Fibroblast of skin of left biceps (primary cell): ENCODE data around the gene GREM2.
A peak's percentile ranks its signal among the peaks of the same experiment; 100 is the strongest.

Experiments
- DNase-seq, 2 experiments: peaks; one replicate each; pipeline ENCODE4 v3.0.0-alpha.2; 2013; ENCODE audit warnings: low read depth in 2 of 2

The GREM2 gene

GRCh38 chr1:240610636-240611035, 1.3 kb downstream of the GREM2 start:
- no peak for DNase-seq

DNA sequence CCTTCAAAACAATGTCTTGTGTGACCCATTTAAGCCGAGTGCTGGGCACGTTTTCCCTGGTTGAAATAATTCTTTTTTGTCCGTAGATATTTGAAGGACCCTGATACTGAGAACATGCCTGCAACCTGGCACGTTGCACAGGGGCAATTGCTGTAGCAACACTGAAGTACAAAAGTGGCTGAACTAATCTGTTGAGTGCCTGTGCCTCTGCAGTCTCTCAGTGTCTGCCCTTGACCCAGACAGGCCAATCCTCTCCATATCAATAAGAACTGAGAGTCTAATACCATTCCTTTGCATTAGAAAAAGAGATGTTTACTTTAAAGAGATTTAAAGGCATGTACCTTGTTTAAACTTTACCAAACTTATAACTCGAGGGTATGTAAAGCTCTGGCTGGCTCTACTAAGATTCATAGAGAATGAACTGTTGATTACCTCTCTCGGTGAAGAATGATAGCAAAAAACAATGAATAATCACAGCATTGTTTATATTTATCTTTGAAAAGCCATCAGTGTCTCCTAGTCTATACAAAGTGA, 2.4 kb downstream of the GREM2 start:
- no peak for DNase-seq

GRCh38 chr1:240608707-240609106, 3.2 kb downstream of the GREM2 start:
- no peak for DNase-seq

DNA sequence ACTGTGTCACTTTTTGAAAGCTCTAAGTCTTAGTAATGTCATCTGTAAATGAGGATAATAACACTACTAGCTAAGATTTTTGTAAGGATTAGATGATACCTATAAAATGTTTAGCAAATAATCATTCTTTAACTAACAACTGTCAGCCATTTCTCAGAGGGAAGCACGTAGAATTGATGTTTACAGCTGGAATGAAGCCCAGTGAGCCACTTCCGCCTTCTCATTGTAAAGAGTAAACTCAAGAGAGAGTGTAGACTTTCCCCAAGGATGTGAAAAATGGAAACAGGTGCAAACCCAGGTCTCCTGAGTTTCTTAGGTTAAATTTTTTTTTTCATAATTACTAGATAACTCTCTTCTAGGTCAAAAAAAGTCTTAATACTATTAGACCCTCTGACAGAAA, 4.9 kb downstream of the GREM2 start:
- DNase-seq, result no peak

- DNase-seq, result no peak
Measured at GRCh38 chr1:240602189-240602588, 9.8 kb downstream of the GREM2 start.

DNA sequence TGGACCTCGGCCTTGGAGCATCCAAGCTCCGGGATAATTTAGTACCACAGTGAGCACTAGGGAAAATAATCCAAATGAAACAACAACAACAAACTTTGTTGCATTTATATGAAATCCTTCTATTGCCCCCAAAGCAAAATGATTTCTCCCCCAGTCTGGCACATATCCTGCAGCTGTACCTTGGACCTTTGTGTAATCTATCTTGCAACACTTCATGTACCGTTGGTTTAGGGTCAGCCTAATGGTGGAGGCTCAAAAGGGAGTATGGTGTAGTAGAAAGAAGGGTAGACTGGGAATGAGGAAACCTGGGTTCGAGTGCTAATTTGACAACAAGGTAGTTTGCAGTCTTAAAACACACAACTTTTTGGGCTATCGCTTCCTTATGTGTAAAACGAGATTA, 12.1 kb downstream of the GREM2 start:
- DNase-seq, result no peak

GRCh38 chr1:240599299-240599698, 12.7 kb downstream of the GREM2 start:
- DNase-seq, result no peak

- no peak for DNase-seq
Measured at GRCh38 chr1:240598216-240599001, 13.5 kb downstream of the GREM2 start.

- no peak for DNase-seq
Measured at GRCh38 chr1:240597153-240597745, 14.7 kb downstream of the GREM2 start.

DNA sequence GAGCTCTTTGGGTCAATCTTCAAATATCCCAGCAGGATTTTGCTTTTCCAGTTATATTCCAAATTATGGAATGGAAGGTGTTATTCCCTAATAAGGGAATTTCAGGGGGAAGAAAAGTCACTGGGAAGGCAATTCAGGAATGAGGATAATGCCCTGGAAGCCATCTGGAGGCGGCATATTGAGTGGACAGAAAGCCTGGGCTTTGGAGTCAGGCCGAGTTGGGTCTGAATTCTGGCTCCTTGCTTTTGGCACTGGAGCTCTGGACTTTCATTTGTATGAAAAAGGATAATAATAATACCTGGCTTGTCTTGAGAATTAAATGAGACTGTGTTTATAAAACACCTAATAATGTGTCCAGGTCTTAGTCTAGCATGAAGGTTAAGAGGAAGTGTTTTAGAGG, 16.5 kb downstream of the GREM2 start:
- DNase-seq, result no peak

GRCh38 chr1:240591564-240591963, 20.4 kb downstream of the GREM2 start:
- no peak for DNase-seq

GRCh38 chr1:240591078-240591477, 20.9 kb downstream of the GREM2 start:
- no peak for DNase-seq

DNA sequence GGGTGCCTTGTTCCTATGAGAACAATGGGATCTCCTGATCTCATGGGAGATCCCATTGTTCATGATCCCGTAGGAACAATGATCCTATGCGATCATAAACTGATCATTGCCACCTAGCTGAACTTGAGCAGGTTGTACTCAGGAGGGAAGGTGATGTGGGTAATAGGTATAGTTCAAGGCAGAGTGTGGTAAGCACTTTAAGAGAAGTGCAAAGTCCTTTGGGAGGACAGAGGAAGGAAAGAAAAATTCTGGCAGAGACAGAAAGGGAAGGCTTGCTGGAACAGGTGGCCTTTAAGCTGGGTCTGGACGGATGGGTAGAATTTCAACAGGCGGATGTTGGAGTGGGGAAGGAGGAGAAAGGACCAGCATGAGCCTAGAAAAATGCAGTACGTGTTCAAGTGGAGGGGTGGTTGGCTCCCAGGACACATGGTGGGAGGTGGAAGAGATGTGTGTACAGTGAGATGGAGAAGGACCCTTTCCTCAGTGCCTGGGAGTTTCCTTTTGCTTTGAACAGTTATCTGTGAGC, 22.3 kb downstream of the GREM2 start:
- no peak for DNase-seq

GRCh38 chr1:240586006-240586405, 25.9 kb downstream of the GREM2 start:
- DNase-seq, result no peak

GRCh38 chr1:240582953-240583352, 29.0 kb downstream of the GREM2 start:
- DNase-seq, result peak; percentile 46 to 61

GRCh38 chr1:240579511-240579910, 32.4 kb downstream of the GREM2 start:
- DNase-seq, result no peak

GRCh38 chr1:240577095-240577494, 34.9 kb downstream of the GREM2 start:
- DNase-seq, result no peak

DNA sequence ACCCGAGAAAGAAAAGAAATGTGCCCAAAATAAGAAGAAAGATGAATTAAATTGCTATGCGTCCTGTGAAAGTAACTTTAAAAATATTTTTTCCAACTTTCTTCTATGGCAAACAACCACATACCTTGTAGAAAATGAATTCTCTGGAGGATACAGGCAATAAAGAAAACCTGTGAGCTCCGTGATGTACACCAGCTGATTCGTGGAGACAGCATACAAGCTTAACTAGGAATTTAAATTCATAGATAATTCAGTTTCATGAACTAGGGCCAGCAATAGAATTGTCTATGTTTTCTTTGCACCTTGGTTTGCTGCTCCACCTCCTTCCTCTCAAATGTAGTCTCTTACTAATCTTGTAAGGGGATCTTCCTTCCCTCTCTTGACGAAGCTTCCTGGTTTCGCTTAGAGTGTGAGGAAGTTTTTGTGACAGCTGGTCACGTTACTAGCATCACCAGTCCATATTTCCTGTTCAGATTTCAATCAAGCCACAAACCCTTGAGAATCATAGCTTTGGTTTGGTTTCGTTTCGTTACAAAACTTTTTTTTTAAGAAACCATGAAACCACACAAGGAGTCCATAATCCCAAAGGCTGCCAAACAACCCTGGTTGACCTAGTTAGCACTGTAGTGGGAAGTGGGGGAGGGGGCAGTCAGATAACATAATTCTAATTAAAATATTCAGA, 35.8 kb downstream of the GREM2 start:
- DNase-seq, result peak; percentile 62 to 67

DNA sequence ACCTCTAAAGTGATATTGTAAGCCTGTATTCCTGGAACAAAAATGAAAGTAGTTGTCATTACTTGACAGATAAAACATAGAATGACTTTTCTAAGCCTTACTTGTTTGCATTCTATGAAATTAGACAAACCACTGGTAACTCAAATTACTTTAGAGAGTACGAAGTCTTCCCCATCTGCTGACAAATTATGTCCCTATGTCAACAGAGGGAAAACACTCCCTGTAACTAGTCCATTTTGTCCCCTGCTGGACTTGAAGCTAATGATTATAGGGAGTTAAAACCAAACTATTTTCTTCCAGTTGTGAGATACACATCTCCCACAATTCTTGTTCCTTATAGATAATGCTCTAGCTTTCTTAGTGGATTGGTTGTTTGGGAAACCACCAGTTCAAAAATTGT, 39.6 kb downstream of the GREM2 start:
- no peak for DNase-seq

GRCh38 chr1:240571782-240572181, 40.2 kb downstream of the GREM2 start:
- DNase-seq, result no peak

GRCh38 chr1:240567066-240567465, 44.9 kb downstream of the GREM2 start:
- no peak for DNase-seq

GRCh38 chr1:240562779-240563178, 49.2 kb downstream of the GREM2 start:
- no peak for DNase-seq
